GM19239 (cell line): ENCODE results near the gene THAP4.
A peak's percentile ranks its signal among the peaks of the same experiment; 100 is the strongest.

Source experiments
- DNase-seq: peaks from one replicate; pipeline ENCODE4 v3.0.0; 2011; ENCODE audit warnings: low spot score; ENCODE audit not compliant: insufficient read length
- FAIRE-seq: peaks from 2 replicates; lab custom pipeline; 2011; peaks lifted over from hg19 to GRCh38; lab: Jason Lieb, UNC

Gene THAP4

DNA sequence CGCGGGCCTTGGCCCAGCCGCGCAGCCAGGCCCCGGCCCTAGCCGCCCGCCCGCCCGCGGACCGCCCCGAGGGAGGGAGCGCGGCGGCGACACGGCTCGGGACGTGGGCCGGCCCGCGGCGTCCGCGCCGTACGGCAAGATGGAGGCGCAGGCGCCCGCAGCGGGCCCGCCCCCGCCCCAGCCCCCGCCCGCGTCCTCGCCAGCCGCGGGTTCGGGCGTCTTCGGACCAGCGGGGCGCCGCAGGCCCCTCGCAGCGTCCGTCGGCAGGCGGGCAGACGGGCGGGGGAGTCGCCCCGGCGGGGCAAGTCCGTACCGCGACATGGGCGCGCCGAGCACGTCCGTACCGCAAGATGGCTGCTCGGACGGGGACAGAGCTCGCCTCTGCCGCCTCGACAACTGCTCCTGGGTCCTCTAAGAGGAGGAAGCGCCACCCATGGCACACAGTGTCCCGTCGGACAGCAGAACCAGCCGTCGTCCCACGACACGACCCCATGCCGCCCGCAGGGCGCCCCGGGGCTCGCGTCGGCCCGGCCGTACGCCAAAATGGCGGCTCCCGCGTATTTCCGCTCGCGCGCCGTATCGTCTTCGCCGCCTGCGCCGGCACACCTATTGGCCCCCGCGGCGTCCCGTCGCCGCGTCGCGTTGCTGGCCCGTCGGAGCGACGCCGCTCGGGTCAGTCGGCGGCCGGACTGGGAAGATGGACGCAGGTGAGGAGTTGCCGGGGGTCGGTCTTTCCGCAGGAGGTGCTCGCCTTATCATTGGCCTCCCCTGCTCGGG, at the start of gene THAP4, which contains the start of gene ATG4B:
TSS of gene THAP4 (minus strand) at position 141 of the 777 bp plus-strand sequence. CDS start 141 bp downstream, outside the sequence.
TSS of gene ATG4B (plus strand) at position 676 of the 777 bp plus-strand sequence. CDS start at position 698, 22 bp downstream.
- peak; percentile 99 for DNase-seq
- peak; percentile 78 for FAIRE-seq

DNA sequence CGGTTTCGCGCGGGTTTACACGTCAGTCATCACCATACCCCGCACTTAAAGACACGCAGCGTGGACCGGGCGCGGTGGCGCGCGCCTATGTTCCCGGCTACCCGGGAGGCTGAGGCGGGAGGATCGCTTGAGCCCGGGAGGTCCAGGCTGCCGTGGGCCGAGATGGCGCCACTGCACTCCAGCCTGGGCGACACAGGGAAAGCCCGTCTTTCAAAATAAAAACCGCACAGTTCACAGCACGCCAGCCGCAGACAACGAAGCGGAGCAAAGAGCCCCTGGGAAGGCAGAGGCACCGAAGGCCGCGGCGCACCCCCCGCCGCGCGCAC, 49.3 kb upstream of the THAP4 start:
- FAIRE-seq = no peak
- DNase-seq = no peak

DNA sequence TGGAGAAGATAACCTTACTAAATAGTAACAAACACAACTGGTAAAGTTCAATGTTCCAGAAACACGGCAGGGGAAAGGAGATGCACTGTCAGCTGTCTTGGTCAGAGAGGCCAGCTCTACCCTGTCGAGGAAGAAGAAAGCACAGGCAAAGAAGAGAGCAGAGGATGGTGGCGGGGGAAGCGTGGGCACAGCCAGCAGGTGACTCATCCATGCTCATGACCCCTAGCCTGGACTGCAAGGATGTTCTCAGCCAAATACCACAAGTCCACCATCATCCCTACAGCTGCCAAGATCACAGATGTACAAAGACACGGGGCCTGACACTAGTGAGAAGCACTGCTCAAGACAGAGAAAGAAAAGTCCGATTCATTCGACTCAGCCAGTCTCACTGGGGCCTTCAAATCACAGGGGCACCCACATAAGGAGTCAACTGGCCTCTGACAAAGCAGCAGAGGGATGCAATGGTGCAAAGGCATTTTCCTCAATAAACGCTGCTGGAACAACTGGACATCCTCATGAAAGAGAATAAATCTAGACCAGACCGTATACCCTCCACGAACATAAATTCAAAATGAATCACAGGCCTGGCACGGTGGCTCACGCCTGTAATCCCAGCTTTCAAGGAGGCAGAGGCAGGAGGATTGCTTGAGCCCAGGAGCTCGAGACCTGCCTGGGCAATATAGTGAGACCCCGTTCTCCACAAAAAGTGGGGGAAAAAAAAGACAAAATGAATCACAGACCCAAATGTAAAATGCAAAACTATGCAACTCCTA, 44.1 kb upstream of the THAP4 start:
- FAIRE-seq (no peak), DNase-seq (no peak)

- no peak for DNase-seq
- FAIRE-seq = no peak
Observed at GRCh38 chr2:241680044-241680443, 43.1 kb upstream of the THAP4 start.

GRCh38 chr2:241678784-241679540, 42.0 kb upstream of the THAP4 start:
- FAIRE-seq (no peak), DNase-seq (no peak)

GRCh38 chr2:241678307-241678706, 41.3 kb upstream of the THAP4 start:
- FAIRE-seq = no peak
- no peak for DNase-seq

GRCh38 chr2:241677392-241677791, 40.4 kb upstream of the THAP4 start:
- FAIRE-seq (no peak), DNase-seq (no peak)

DNA sequence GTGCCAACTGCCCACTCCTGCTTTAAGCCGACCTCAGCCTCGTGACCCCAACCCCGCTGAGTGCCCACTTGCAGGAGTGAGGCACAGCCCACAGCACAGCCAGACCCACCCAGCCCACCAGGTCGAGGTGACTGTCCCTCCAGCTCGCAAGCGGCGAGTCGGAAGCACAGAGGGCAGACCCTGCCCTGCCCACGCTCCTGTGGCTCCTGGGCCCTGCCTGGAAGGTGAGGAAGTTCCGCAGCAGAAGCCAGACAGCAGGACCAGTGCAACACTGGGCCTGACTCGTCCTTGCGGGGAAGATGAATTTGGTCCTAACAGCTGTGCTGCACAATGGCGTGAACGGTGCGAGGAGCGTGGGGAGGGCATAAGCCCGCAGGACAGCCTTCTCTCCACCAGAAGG, 39.7 kb upstream of the THAP4 start:
- DNase-seq = no peak
- FAIRE-seq = no peak

DNA sequence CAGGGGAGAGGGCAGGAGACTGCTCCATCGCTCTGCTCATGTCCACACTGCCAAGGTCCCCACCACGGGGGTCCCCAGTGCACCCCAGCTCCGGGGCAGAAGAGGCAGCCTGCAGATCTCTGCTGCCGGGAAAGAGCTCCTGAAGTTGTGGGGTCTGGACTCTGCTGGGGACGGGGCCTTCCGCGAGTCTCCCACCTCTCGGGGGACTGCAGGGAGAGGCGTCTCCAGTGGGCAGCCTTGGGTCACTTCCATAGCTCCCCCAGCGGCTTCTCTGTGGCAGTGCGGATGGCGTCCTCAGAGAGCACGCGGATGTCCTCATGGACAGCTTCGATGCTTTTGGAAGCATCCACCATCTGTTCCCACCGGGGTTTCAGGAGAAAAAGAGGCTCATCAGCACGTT, 38.9 kb upstream of the THAP4 start:
- FAIRE-seq (no peak), DNase-seq (no peak)

- no peak for DNase-seq
- no peak for FAIRE-seq
Observed at GRCh38 chr2:241673797-241674725, 37.1 kb upstream of the THAP4 start.

- DNase-seq (no peak), FAIRE-seq (no peak)
Observed at GRCh38 chr2:241673189-241673663, 36.3 kb upstream of the THAP4 start.

- no peak for DNase-seq
- FAIRE-seq = no peak
Observed at GRCh38 chr2:241672243-241673188, 35.6 kb upstream of the THAP4 start.

- DNase-seq (no peak), FAIRE-seq (no peak)
Observed at GRCh38 chr2:241671457-241672240, 34.7 kb upstream of the THAP4 start.

GRCh38 chr2:241670333-241671110, 33.6 kb upstream of the THAP4 start:
- FAIRE-seq = no peak

GRCh38 chr2:241668839-241669238, 31.9 kb upstream of the THAP4 start:
- DNase-seq (no peak), FAIRE-seq (no peak)

More at GRCh38 chr2:241670333-241671110, 33.6 kb upstream of the THAP4 start:
- DNase-seq = no peak

DNA sequence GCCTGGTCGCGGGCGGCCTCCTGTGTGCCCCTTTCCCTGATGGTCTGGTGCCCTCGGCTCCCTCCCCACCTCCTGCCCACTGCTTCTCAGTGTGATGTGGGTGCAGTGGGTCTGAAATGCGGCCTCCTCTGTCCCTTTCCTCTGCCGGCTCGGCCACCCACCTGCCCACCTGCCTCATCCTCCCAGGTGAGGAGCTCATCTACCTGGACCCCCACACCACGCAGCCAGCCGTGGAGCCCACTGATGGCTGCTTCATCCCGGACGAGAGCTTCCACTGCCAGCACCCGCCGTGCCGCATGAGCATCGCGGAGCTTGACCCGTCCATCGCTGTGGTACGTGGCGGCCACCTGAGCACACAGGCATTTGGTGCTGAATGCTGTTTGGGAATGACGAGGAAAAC, 31.4 kb upstream of the THAP4 start:
- DNase-seq (no peak), FAIRE-seq (no peak)
